SK-N-MC (cell line): Measurements from ENCODE around the gene ADD1.

ENCODE experiments used
- DNase-seq: peaks from one replicate; pipeline ENCODE4 v3.0.0-alpha.2; 2011; ENCODE audit warnings: low read depth, low spot score
- H3K27ac ChIP-seq: fragments of 200-600 bp; sonication (generic); 2 replicates; pipeline ENCODE4 v1.5.1; 2016; ENCODE audit warnings: mixed run types
- H3K36me3 ChIP-seq: fragments of 200-600 bp; sonication (generic); 2 replicates; pipeline ENCODE4 v1.6.1; 2017; ENCODE audit warnings: antibody characterized with exemption, low read length, mixed read lengths; ENCODE audit not compliant: insufficient read depth
- H3K4me3 ChIP-seq: fragments of 200-600 bp; sonication (generic); 2 replicates; pipeline ENCODE4 v1.5.1; 2016
- H3K9ac ChIP-seq: fragments of 200-600 bp; sonication (generic); 2 replicates; pipeline ENCODE4 v1.8.0; 2017; ENCODE audit warnings: mixed run types, mixed read lengths; ENCODE audit not compliant: insufficient read length
- H3K9me3 ChIP-seq: fragments of 200-600 bp; sonication (generic); 2 replicates; pipeline ENCODE4 v1.6.1; 2017; ENCODE audit warnings: low read depth, mild to moderate bottlenecking, antibody characterized with exemption, low read length, moderate library complexity, mixed read lengths
- EZH2 ChIP-seq: fragments of 200-600 bp; sonication (generic); IDR thresholded peaks from one replicate; pipeline ENCODE4 v1.6.1; 2017; ENCODE audit warnings: antibody characterized with exemption
- FOXP2 ChIP-seq: optimal IDR thresholded peaks from 2 replicates; pipeline ENCODE3; 2011; ENCODE audit warnings: mild to moderate bottlenecking, moderate library complexity; ENCODE audit not compliant: insufficient read depth; ENCODE audit errors: extremely low read length, control extremely low read depth
- POLR2AphosphoS5 ChIP-seq: IDR thresholded peaks from 2 replicates; pipeline ENCODE4 v1.6.1; 2012; ENCODE audit warnings: mild to moderate bottlenecking, low read depth, low read length, borderline replicate concordance

Gene ADD1

DNA sequence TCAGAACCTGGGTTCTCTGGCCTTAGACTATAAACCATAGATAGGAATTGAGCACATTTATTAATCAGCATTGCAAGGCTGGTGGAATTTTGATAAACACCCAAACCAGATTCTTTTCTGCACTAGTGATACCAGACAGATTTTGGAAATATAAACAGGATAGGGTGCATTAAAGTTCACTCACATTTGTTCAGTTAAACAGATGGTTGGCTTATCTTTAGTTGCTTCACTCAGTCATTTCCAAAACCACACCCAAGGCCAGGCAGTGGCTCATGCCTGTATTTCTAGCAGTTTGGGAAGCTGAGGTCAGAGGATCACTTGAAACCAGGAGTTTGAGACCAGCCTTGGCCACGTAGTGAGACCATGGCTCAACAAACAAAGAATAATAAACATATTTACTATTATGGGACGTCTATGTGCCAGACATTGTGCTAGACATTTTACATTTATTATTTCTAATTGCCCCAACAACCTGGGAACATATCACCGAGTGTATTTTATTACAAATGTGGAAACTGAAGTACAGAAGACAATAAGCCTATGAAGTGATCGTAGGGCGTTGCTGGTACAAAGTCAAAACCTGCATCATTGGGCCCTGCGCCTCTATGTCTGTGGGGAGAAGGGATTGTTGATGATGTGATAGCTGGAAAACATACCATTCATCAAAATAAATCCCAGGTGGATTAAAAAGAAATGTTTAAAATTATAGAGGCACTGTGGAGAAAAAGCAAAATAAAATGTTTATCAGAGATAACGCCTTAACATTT is 15.0 kb downstream of the ADD1 start:
- no peaks in the 10 kb centered on the region for H3K9me3 ChIP-seq
- DNase-seq = no peak
- H3K36me3 ChIP-seq = peaks cover 15% of the 10 kb centered on the region
- TF ChIP-seq POLR2AphosphoS5 = no peak
- no peak for TF ChIP-seq FOXP2
- no peak for TF ChIP-seq EZH2
- no peak overlapping the region for H3K4me3 ChIP-seq
- no peak overlapping the region for H3K27ac ChIP-seq
- no peak overlapping the region for H3K9ac ChIP-seq

DNA sequence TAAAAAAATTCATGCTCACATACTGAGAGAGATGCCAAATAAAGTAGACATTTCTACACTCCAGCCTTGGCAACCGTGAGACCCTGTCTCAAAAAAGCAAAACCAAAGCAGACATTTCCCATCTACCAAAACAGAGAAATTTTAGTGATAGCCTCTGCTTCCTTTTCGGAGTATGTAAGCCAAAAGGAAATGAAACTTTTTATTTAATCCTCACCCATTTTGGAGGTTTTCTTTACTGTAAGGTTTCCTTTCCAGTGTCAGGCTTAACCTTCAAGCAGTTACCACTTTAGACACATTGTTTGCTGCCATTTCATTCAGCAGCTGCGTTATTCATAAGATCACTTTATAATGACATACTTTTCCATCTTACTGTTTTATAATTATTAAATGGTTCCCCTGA is 15.9 kb downstream of the ADD1 start:
- Histone ChIP-seq H3K9ac (no peak overlapping the region), H3K4me3 (no peak overlapping the region), H3K36me3 (peaks cover 6% of the 10 kb centered on the region), H3K9me3 (no peaks in the 10 kb centered on the region), H3K27ac (no peak overlapping the region)
- no peak for DNase-seq
- TF ChIP-seq POLR2AphosphoS5 (no peak), EZH2 (no peak), FOXP2 (no peak)

DNA sequence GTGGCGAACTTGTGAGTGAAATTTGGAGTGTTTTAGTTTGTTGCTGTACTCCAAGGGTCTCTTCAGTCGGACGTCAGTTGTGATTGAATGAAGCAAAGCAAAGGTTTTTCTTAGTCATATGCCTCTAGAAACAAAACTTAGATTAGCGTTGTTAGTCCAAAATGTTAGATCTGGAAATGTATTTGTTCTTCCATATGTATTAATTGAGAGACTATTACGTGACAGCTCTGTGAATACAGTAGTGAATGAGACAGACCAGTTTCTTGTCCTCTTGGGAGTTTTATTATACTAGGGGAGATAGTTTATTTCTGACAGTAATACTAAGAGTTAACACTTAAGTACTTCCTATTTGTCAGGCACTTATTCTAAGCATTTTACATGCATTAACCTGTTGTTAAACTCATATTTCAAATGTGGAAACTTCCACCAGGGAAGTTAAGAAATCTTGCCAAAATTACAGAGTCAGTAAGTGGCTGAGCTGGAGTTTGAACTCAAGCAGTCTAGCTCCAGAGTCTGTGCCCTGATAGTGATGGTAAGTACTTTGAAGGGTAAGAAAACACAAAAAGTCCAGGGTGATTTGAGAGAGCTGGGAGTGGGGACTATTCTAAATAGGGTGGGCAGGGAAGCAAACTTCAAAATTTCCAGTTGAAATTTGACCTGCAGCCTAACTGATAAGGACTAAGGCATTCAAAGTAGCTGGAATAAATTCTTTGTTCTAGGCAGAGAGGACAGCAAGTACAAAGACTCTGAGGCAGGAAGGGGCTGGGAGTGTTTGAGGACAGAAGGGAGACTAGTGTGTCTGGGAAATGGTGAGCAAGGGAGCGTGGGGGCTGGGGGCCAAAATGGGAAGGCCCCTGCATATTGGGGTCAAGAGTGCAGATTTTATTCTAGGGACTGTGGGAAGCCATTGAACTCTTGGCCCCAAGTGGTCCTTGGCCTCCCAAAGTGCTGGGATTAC is 17.0 kb downstream of the ADD1 start:
- Histone ChIP-seq H3K9ac (no peak overlapping the region), H3K9me3 (no peaks in the 10 kb centered on the region), H3K27ac (no peak overlapping the region), H3K36me3 (no peaks in the 10 kb centered on the region), H3K4me3 (no peak overlapping the region)
- TF ChIP-seq FOXP2 = no peak
- TF ChIP-seq POLR2AphosphoS5 = no peak
- TF ChIP-seq EZH2 = no peak
- DNase-seq = no peak

- H3K9me3 ChIP-seq = no peaks in the 10 kb centered on the region
- TF ChIP-seq POLR2AphosphoS5 (no peak), EZH2 (no peak)
- no peaks in the 10 kb centered on the region for H3K36me3 ChIP-seq
- no peak overlapping the region for H3K9ac ChIP-seq
- DNase-seq = no peak
- H3K27ac ChIP-seq = no peak overlapping the region
- H3K4me3 ChIP-seq = no peak overlapping the region
These were observed 18.2 kb downstream of the ADD1 start for GRCh38 chr4:2861631-2862436.

DNA sequence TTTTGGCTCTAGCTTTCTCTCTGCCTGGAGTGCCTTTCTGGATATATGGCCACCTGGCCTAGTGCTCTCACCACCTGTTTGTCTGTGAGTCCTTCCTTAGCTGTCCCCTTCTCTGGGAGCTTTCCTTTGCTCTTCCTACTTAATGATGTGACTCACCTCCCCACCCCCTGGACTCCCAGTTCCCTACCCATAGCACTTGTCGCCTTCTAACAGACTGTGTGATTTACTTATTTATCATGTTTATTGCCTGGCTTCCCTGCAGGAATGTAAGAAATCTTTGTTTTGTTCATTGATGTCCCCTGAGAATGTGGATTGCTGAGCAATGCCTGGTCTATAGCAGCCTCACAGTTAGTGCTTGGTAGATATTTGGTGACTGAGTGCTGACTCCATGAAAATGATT is 18.9 kb downstream of the ADD1 start:
- no peak overlapping the region for H3K27ac ChIP-seq
- TF ChIP-seq POLR2AphosphoS5 = no peak
- no peak for TF ChIP-seq FOXP2
- TF ChIP-seq EZH2 = no peak
- no peaks in the 10 kb centered on the region for H3K36me3 ChIP-seq
- no peaks in the 10 kb centered on the region for H3K9me3 ChIP-seq
- H3K4me3 ChIP-seq = no peak overlapping the region
- no peak for DNase-seq
- H3K9ac ChIP-seq = no peak overlapping the region

- TF ChIP-seq POLR2AphosphoS5 (no peak), EZH2 (no peak), FOXP2 (no peak)
- no peaks in the 10 kb centered on the region for H3K9me3 ChIP-seq
- no peak overlapping the region for H3K9ac ChIP-seq
- no peak overlapping the region for H3K27ac ChIP-seq
- H3K4me3 ChIP-seq = no peak overlapping the region
- DNase-seq = no peak
- H3K36me3 ChIP-seq = no peaks in the 10 kb centered on the region
These were observed 20.0 kb downstream of the ADD1 start for GRCh38 chr4:2863649-2864048.

GRCh38 chr4:2865196-2865780 is 21.6 kb downstream of the ADD1 start:
- no peak overlapping the region for H3K27ac ChIP-seq
- DNase-seq = no peak

More at GRCh38 chr4:2865196-2865780, 21.6 kb downstream of the ADD1 start:
- Histone ChIP-seq H3K4me3 (no peak overlapping the region), H3K9me3 (no peaks in the 10 kb centered on the region), H3K36me3 (no peaks in the 10 kb centered on the region), H3K9ac (no peak overlapping the region)
- no peak for TF ChIP-seq EZH2
- TF ChIP-seq FOXP2 = no peak
- no peak for TF ChIP-seq POLR2AphosphoS5
